Psoas muscle (tissue), 8 donors: Measurements from ENCODE around the gene SPTBN1. TPM values are rescaled to one million over a fixed set of nuclear protein-coding genes. Genes with fewer than 3 reads are reported as not detected.

Experiments
- ATAC-seq, 4 donors: fragments of 200-7000 bp; cut with Tn5 transposase; one replicate each; pipeline ENCODE4 v1.9.1; 2020; ENCODE audit warnings: moderate library complexity in 3 of 4, mild to moderate bottlenecking in 2 of 4
- DNase-seq, 2 donors: peaks; one replicate each; pipeline ENCODE4 v3.0.0-alpha.2; 2020
- H3K27ac ChIP-seq: fragments of 200-600 bp; one replicate; pipeline ENCODE4 v1.8.0; 2022
- H3K27me3 ChIP-seq, 3 donors: fragments of 200-600 bp in 1 of 3; one replicate each; pipeline versions ENCODE4 v1.6.1 to v1.8.0; 2013 to 2022; ENCODE audit warnings: low read length in 2 of 3, mild to moderate bottlenecking in 2 of 3, moderate library complexity in 1 of 3; ENCODE audit not compliant: insufficient read depth in 3 of 3
- H3K36me3 ChIP-seq, 2 donors: fragments of 200-600 bp in 1 of 2; one replicate each; pipeline versions ENCODE4 v1.6.1 to v1.8.0; 2013 to 2022; ENCODE audit warnings: low read depth in 1 of 2, mild to moderate bottlenecking in 1 of 2, moderate library complexity in 1 of 2; ENCODE audit not compliant: insufficient read depth in 1 of 2
- H3K4me1 ChIP-seq: fragments of 200-600 bp; one replicate; pipeline ENCODE4 v1.8.0; 2022
- H3K4me3 ChIP-seq: fragments of 200-600 bp; one replicate; pipeline ENCODE4 v1.8.0; 2022; ENCODE audit warnings: mild to moderate bottlenecking
- H3K9me3 ChIP-seq: fragments of 200-600 bp; one replicate; pipeline ENCODE4 v1.8.0; 2022
- CTCF ChIP-seq: fragments of 200-600 bp; IDR thresholded peaks from one replicate; pipeline ENCODE4 v1.8.0; 2022; ENCODE audit warnings: antibody characterized with exemption
- WGBS, 3 donors: extraction: QIAGEN DNeasy Blood & Tissue Kit; methylation state at CpG; one replicate each; pipeline versions ENCODE4 v1.1.6 to v1.1.7; 2013; 5-methylcytosine and 5-hydroxymethylcytosine counted together
- intact Hi-C, 2 donors: fragments of 100-400 bp; cut with DNase I; formaldehyde crosslinking; loops; one replicate each; pipeline versions ENCODE4 v1.11.0 to v1.14.2; 2022
- polyA plus RNA-seq, 3 donors: library from polyadenylated mRNA; stranded (reverse); fragments of 200-250 nt; gene quantifications; one replicate each; pipeline ENCODE4 v1.2.3, GENCODE V29; 2013
- total RNA-seq, 4 donors: library from RNA; stranded (reverse); fragmentation: NEBNext Ultra II Directional in 2 of 4; extraction: Animal tissue kit (Norgen Biotek cat#: 25700) in 2 of 4; gene quantifications; one replicate each; pipeline versions ENCODE4 v1.2.1 to v1.2.4, GENCODE V29; 2021 to 2023
- donor health status: healthy with polysubstance abuse.
- donor health status: DM: no; HTN: no; CAD: no; lungs with moderate emphysema.
- donor health status: Bipolar disorder and iron deficiency.
- donor health status: healthy.
- donor health status: DM: yes; HTN: yes; CAD: no.
- donor health status: DM: no; HTN: no; CAD: no.
- donor health status: DM: no; HTN: no; CAD: no.
- donor health status: DM: yes; HTN: yes; CAD: no.

SPTBN1 gene
- total and polyA plus RNA-seq, 7 donors, result 22.9 to 180 (median 87.8) TPM

GRCh38 chr2:54536720-54537119 is 80.6 kb downstream of the SPTBN1 start:
- 93 to 96% (median 94%) methylated on average over 2 of the region's 2 CpGs for WGBS, 3 donors
- Histone ChIP-seq H3K27ac (no peak overlapping the region), H3K4me1 (peaks cover 7% of the 10 kb centered on the region), H3K36me3 (peaks cover 6 to 14% of the 10 kb centered on the region in 2 donors), H3K27me3 (no peaks in the 10 kb centered on the region), H3K9me3 (no peaks in the 10 kb centered on the region), H3K4me3 (no peak overlapping the region)
- no peak for TF ChIP-seq CTCF
- intact Hi-C loops, result no loop called here
- no peak for ATAC-seq
- no peak for DNase-seq

GRCh38 chr2:54538537-54538936 is 82.4 kb downstream of the SPTBN1 start:
- H3K4me3 ChIP-seq, result no peak overlapping the region

DNA sequence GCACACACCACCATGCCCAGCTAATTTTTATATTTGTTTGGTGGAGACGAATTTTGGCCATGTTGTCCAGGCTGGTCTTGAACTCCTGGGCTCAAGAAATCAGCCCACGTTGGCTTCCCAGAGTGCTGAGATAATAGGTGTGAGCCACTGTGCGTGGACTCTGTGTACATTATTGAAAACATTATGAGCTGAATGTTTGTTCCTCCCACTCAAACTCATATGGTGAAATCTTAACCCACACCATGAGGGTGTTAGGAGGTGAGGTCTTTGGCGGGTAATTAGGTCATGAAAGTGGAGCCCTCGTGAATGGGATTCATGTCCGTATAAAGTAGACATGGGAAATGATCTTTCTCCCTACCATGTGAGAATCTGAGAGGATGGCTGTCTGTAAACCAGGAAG is 83.6 kb downstream of the SPTBN1 start:
- ATAC-seq (no peak), DNase-seq (no peak)
- WGBS, 3 donors, result 68 to 87% (median 73%) methylated on average over 6 of the region's 6 CpGs
- H3K4me1 ChIP-seq, result peaks cover 7% of the 10 kb centered on the region
- no peaks in the 10 kb centered on the region for H3K9me3 ChIP-seq
- no peaks in the 10 kb centered on the region for H3K27me3 ChIP-seq
- no peak for TF ChIP-seq CTCF
- no peak overlapping the region for H3K27ac ChIP-seq
- intact Hi-C loops, result no loop called here
- H3K4me3 ChIP-seq, result no peak overlapping the region
- peaks cover 3 to 5% of the 10 kb centered on the region in 2 donors for H3K36me3 ChIP-seq

More at GRCh38 chr2:54538537-54538936, 82.4 kb downstream of the SPTBN1 start:
- H3K27ac ChIP-seq, result no peak overlapping the region
- no peaks in the 10 kb centered on the region for H3K27me3 ChIP-seq
- peaks cover 7% of the 10 kb centered on the region for H3K4me1 ChIP-seq
- intact Hi-C loops, result no loop called here
- no peak for TF ChIP-seq CTCF
- no peaks in the 10 kb centered on the region for H3K9me3 ChIP-seq
- peaks cover 3 to 6% of the 10 kb centered on the region in 2 donors for H3K36me3 ChIP-seq
- 93 to 97% (median 96%) methylated on average over 5 of the region's 5 CpGs for WGBS, 3 donors
- DNase-seq (no peak), ATAC-seq (no peak)

DNA sequence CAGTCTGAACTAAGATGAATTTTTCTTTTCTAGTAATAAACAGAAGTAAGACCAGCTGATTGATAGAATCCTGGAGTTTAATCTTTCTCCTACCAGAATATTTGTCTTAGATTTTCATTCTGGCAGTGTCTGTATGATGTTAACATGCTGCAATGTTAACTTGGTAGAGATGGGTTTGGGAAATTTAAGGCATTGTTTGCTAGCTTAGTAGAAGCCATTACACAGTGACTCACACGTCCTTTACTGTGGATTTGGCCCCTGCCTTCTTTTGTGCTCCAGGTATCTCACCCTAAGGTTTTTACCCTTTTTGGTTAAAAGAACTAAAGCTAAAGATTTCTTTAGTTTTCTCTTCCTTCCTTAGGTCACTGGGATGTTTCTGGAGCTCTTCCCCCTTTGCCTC is 84.1 kb downstream of the SPTBN1 start:
- WGBS, 3 donors, result 68 to 92% (median 68%) methylated on average over 1 of the region's 1 CpG
- intact Hi-C loops, result no loop called here
- Histone ChIP-seq H3K9me3 (no peaks in the 10 kb centered on the region), H3K36me3 (peaks cover 3% of the 10 kb centered on the region in 2 donors), H3K27me3 (no peaks in the 10 kb centered on the region), H3K4me3 (no peak overlapping the region), H3K27ac (no peak overlapping the region), H3K4me1 (peaks cover 7% of the 10 kb centered on the region)
- DNase-seq (no peak), ATAC-seq (no peak)
- TF ChIP-seq CTCF, result no peak

GRCh38 chr2:54541995-54542394 is 85.9 kb downstream of the SPTBN1 start:
- Histone ChIP-seq H3K4me1 (peaks cover 7% of the 10 kb centered on the region), H3K9me3 (no peaks in the 10 kb centered on the region), H3K36me3 (peaks cover 3% of the 10 kb centered on the region in 2 donors), H3K4me3 (no peak overlapping the region), H3K27ac (no peak overlapping the region), H3K27me3 (no peaks in the 10 kb centered on the region)
- no peak for ATAC-seq
- intact Hi-C loops, result no loop called here
- 68 to 75% (median 71%) methylated on average over 4 of the region's 4 CpGs for WGBS, 3 donors
- TF ChIP-seq CTCF, result no peak
- DNase-seq, result no peak
